ENCODE data around the gene FAF1. TPM values are rescaled to one million over a fixed set of nuclear protein-coding genes. Genes with fewer than 3 reads are reported as not detected.

FAF1 gene
- total RNA-seq, 4 donors from 2014 or later: 25.1 to 74.6 (median 37.2) TPM

- Histone ChIP-seq H3K9me3 (no peaks in the 10 kb centered on the region), H3K4me1 (no peaks in the 10 kb centered on the region), H3K36me3 (peaks cover 0 to 18% (median 0%) of the 10 kb centered on the region in 4 donors), H3K4me3 (no peak overlapping the region), H3K27me3 (no peaks in the 10 kb centered on the region), H3K27ac (no peak overlapping the region)
- WGBS, 2 donors (ENCODE audit: low coverage in 1 of 2): 73 to 100% methylated on average over 1 of the region's 1 CpG
- DNase-seq: no peak
- in situ Hi-C loops (cut with MboI; ENCODE audit: low pct_ligation_motif_present in 1 of 4, low pct_unique_long_range_greater_than_20kb in 1 of 4, low sequenced_read_pairs in 3 of 4): no loop called here
- intact Hi-C loops (cut with DNase I; ENCODE audit: low total_unique reads): no loop called here
- TF ChIP-seq CTCF (IDR thresholded peaks at IDR 0.05): no peak
- no peak for TF ChIP-seq EP300 (IDR thresholded peaks at IDR 0.05; ENCODE audit: low read depth)
- no peak for TF ChIP-seq POLR2A (IDR thresholded peaks at IDR 0.05)
- TF ChIP-seq POLR2AphosphoS5 (IDR thresholded peaks at IDR 0.05): no peak
Measured at GRCh38 chr1:50564417-50564816, 395.6 kb downstream of the FAF1 start.

- no peaks in the 10 kb centered on the region for H3K4me1 ChIP-seq
- no peak for TF ChIP-seq POLR2AphosphoS5 (IDR thresholded peaks at IDR 0.05)
- TF ChIP-seq EP300 (IDR thresholded peaks at IDR 0.05; ENCODE audit: low read depth): no peak
- no peak for TF ChIP-seq POLR2A (IDR thresholded peaks at IDR 0.05)
- TF ChIP-seq CTCF (IDR thresholded peaks at IDR 0.05): no peak
- in situ Hi-C loops (cut with MboI; ENCODE audit: low pct_ligation_motif_present in 1 of 4, low pct_unique_long_range_greater_than_20kb in 1 of 4, low sequenced_read_pairs in 3 of 4): no loop called here
- H3K27ac ChIP-seq: no peak overlapping the region
- H3K36me3 ChIP-seq: peaks cover 0 to 17% (median 0%) of the 10 kb centered on the region in 4 donors
- intact Hi-C loops (cut with DNase I; ENCODE audit: low total_unique reads): no loop called here
- H3K4me3 ChIP-seq: no peak overlapping the region
- H3K27me3 ChIP-seq: no peaks in the 10 kb centered on the region
- no peaks in the 10 kb centered on the region for H3K9me3 ChIP-seq
- 93 to 100% methylated on average over 1 of the region's 1 CpG for WGBS, 2 donors (ENCODE audit: low coverage in 1 of 2)
- DNase-seq: no peak
Measured at GRCh38 chr1:50562106-50562505, 398.0 kb downstream of the FAF1 start.

- in situ Hi-C loops (cut with MboI; ENCODE audit: low pct_ligation_motif_present in 1 of 4, low pct_unique_long_range_greater_than_20kb in 1 of 4, low sequenced_read_pairs in 3 of 4) (no loop called here), intact Hi-C loops (cut with DNase I; ENCODE audit: low total_unique reads) (no loop called here)
- H3K9me3 ChIP-seq: no peaks in the 10 kb centered on the region
- 82 to 100% methylated on average over 3 of the region's 3 CpGs for WGBS, 2 donors (ENCODE audit: low coverage in 1 of 2)
- no peak for DNase-seq
- no peak overlapping the region for H3K4me3 ChIP-seq
- TF ChIP-seq POLR2A (IDR thresholded peaks at IDR 0.05): no peak
- no peak for TF ChIP-seq EP300 (IDR thresholded peaks at IDR 0.05; ENCODE audit: low read depth)
- no peak for TF ChIP-seq POLR2AphosphoS5 (IDR thresholded peaks at IDR 0.05)
- no peak for TF ChIP-seq CTCF (IDR thresholded peaks at IDR 0.05)
- H3K4me1 ChIP-seq: no peaks in the 10 kb centered on the region
- no peaks in the 10 kb centered on the region for H3K36me3 ChIP-seq
- no peaks in the 10 kb centered on the region for H3K27me3 ChIP-seq
- no peak overlapping the region for H3K27ac ChIP-seq
Measured at GRCh38 chr1:50559421-50559820, 400.6 kb downstream of the FAF1 start.

- H3K27me3 ChIP-seq: no peaks in the 10 kb centered on the region
- H3K9me3 ChIP-seq: no peaks in the 10 kb centered on the region
- H3K36me3 ChIP-seq: no peaks in the 10 kb centered on the region
- H3K4me3 ChIP-seq: no peak overlapping the region
- intact Hi-C loops (cut with DNase I; ENCODE audit: low total_unique reads) (no loop called here), in situ Hi-C loops (cut with MboI; ENCODE audit: low pct_ligation_motif_present in 1 of 4, low pct_unique_long_range_greater_than_20kb in 1 of 4, low sequenced_read_pairs in 3 of 4) (no loop called here)
- no peaks in the 10 kb centered on the region for H3K4me1 ChIP-seq
- DNase-seq: no peak
- no peak overlapping the region for H3K27ac ChIP-seq
- WGBS, 2 donors (ENCODE audit: low coverage in 1 of 2): 59 to 63% methylated on average over 2 of the region's 2 CpGs
- no peak for TF ChIP-seq EP300 (IDR thresholded peaks at IDR 0.05; ENCODE audit: low read depth)
- no peak for TF ChIP-seq POLR2A (IDR thresholded peaks at IDR 0.05)
- TF ChIP-seq POLR2AphosphoS5 (IDR thresholded peaks at IDR 0.05): no peak
Measured at GRCh38 chr1:50553921-50554320, 406.1 kb downstream of the FAF1 start.

- 86 to 93% methylated on average over 1 of the region's 1 CpG for WGBS, 2 donors (ENCODE audit: low coverage in 1 of 2)
- no peaks in the 10 kb centered on the region for H3K4me1 ChIP-seq
- no peaks in the 10 kb centered on the region for H3K9me3 ChIP-seq
- H3K4me3 ChIP-seq: no peak overlapping the region
- no peaks in the 10 kb centered on the region for H3K36me3 ChIP-seq
- H3K27ac ChIP-seq: no peak overlapping the region
- intact Hi-C loops (cut with DNase I; ENCODE audit: low total_unique reads): no loop called here
- no peaks in the 10 kb centered on the region for H3K27me3 ChIP-seq
- TF ChIP-seq POLR2AphosphoS5 (IDR thresholded peaks at IDR 0.05) (no peak), CTCF (IDR thresholded peaks at IDR 0.05) (no peak), EP300 (IDR thresholded peaks at IDR 0.05; ENCODE audit: low read depth) (no peak), POLR2A (IDR thresholded peaks at IDR 0.05) (no peak)
- in situ Hi-C loops (cut with MboI; ENCODE audit: low pct_ligation_motif_present in 1 of 4, low pct_unique_long_range_greater_than_20kb in 1 of 4, low sequenced_read_pairs in 3 of 4): no loop called here
- DNase-seq: no peak
Measured at GRCh38 chr1:50548243-50548642, 411.8 kb downstream of the FAF1 start.

Data from transverse colon (tissue), 4 donors.